ENCODE measurements around the gene LTBP3. TPM values are rescaled to one million over a fixed set of nuclear protein-coding genes. Genes with fewer than 3 reads are reported as not detected.

LTBP3 gene
- total and polyA plus RNA-seq, 9 of the 15 experiments (the other 6 are each of a cell fraction or from before 2014, with no cell fraction given): 0.06 to 20.5 (median 4.8) TPM

DNA sequence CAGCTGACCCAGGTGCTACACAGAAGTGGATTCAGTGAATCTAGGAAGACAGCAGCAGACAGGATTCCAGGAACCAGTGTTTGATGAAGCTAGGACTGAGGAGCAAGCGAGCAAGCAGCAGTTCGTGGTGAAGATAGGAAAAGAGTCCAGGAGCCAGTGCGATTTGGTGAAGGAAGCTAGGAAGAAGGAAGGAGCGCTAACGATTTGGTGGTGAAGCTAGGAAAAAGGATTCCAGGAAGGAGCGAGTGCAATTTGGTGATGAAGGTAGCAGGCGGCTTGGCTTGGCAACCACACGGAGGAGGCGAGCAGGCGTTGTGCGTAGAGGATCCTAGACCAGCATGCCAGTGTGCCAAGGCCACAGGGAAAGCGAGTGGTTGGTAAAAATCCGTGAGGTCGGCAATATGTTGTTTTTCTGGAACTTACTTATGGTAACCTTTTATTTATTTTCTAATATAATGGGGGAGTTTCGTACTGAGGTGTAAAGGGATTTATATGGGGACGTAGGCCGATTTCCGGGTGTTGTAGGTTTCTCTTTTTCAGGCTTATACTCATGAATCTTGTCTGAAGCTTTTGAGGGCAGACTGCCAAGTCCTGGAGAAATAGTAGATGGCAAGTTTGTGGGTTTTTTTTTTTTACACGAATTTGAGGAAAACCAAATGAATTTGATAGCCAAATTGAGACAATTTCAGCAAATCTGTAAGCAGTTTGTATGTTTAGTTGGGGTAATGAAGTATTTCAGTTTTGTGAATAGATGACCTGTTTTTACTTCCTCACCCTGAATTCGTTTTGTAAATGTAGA is 57.6 kb downstream of the LTBP3 start (continued):
- TF ChIP-seq ZNF318 (IDR thresholded peaks at IDR 0.05; ENCODE audit: borderline replicate concordance in 1 of 2, low read depth in 1 of 2) (no peak; a peak in 1 of 4 replicates), ZNF354B (CRISPR knock-in tag; IDR thresholded peaks at IDR 0.05) (peak; percentile 20), PRPF4 (IDR thresholded peaks at IDR 0.05; ENCODE audit: insufficient read depth, low read depth, low read length, poor library complexity, severe bottlenecking) (peak; percentile 84), ZNF347 (CRISPR knock-in tag; IDR thresholded peaks at IDR 0.05; ENCODE audit: low read depth) (no peak), KAT7 (CRISPR knock-in tag; IDR thresholded peaks at IDR 0.05; ENCODE audit: borderline replicate concordance) (peak; percentile 69; the same call in 1 of the 2 replicates), THAP7 (CRISPR knock-in tag; IDR thresholded peaks at IDR 0.05) (0 out of 2 replicates have a peak, but pooled peaks have one; percentile 51), IRF1 (CRISPR knock-in tag; IDR thresholded peaks at IDR 0.05; ENCODE audit: borderline replicate concordance) (no peak), ATF6 (CRISPR knock-in tag; IDR thresholded peaks at IDR 0.05) (no peak), SP2 (IDR thresholded peaks at IDR 0.05; ENCODE audit: extremely low read depth, low read depth, low read length, poor library complexity, severe bottlenecking) (peak; percentile 2), TEAD4 (IDR thresholded peaks at IDR 0.05; ENCODE audit: low read length) (no peak), TEAD4 (CRISPR knock-in tag; IDR thresholded peaks at IDR 0.05; ENCODE audit: borderline replicate concordance) (no peak), ZNF175 (CRISPR knock-in tag; IDR thresholded peaks at IDR 0.05; ENCODE audit: low read depth) (no peak), TAF1 (IDR thresholded peaks at IDR 0.05; ENCODE audit: control insufficient read depth, extremely low read depth, insufficient read depth, low read length, severe bottlenecking) (peak; percentile 74)
